ENCODE data around the gene NCKAP5L. TPM values are rescaled to one million over a fixed set of nuclear protein-coding genes. Genes with fewer than 3 reads are reported as not detected.

Gene NCKAP5L
- total and polyA plus RNA-seq, 9 of the 15 experiments (the other 6 are each of a cell fraction or from before 2014, with no cell fraction given), result 0.01 to 14.4 (median 3.7) TPM

DNA sequence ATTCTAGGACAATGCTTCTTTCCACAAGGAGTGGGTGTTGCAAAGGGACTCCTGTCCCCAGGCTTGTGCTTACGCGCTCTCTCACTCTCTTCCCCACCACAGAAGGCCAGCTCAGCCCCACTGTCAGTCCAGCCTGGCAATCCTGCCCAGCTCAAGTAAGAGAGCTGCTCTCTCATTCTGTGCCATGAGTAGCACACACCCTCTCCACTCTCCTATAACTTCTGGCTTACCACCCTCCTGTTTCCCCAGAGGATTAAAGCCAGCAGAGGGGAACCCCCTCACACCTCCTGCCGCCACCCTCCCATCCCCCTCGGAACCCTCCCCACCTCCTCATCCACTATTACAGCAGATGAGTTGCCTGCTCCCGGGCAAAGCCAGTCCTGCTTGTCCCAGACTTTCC, 17.1 kb downstream of the NCKAP5L start:
- Histone ChIP-seq H3K9me1 (ENCODE audit: control insufficient read depth, insufficient read depth, low read length) (no peaks in the 10 kb centered on the region), H3K4me2 (ENCODE audit: insufficient read depth, low read length) (no peak overlapping the region), H3K9me3 (replicated peaks; ENCODE audit: control insufficient read depth, insufficient read depth, low read depth, low read length) (no peaks in the 10 kb centered on the region), H3K27me3 (ENCODE audit: control insufficient read depth in 2 of 2, insufficient read depth in 2 of 2, low read length in 2 of 2) (no peaks in the 10 kb centered on the region), H3K36me3 (ENCODE audit: control insufficient read depth, insufficient read depth, low read length) (peaks cover 2% of the 10 kb centered on the region; the same call in 2 of the 3 replicates), H3K4me1 (replicated peaks in 1 of 2; ENCODE audit: control insufficient read depth in 2 of 2, insufficient read depth in 2 of 2, low read length in 2 of 2) (peaks cover 2 to 8% of the 10 kb centered on the region in 2 experiments; a peak in 2 of 5 replicates), H3K9ac (ENCODE audit: insufficient read depth in 1 of 2, low read depth in 2 of 2, low read length in 2 of 2) (peak overlapping the region in 1 of 2 experiments; percentile 55; a peak in 1 of 4 replicates), H3K79me2 (ENCODE audit: control insufficient read depth, insufficient read depth, low read length) (no peaks in the 10 kb centered on the region), H2AFZ (ENCODE audit: low read depth, low read length) (no peak overlapping the region), H3K27ac (ENCODE audit: extremely low read depth, low read depth, low read length) (no peak overlapping the region), H3K4me3 (no peak overlapping the region), H4K20me1 (replicated peaks; ENCODE audit: control insufficient read depth, insufficient read depth, low read length) (peaks cover under 1% of the 10 kb centered on the region; the same call in 1 of the 2 replicates)
- CTCF ChIA-PET (ENCODE audit: low intra/inter-chr PET ratio), result no interaction called here
- BruUV-seq (replicated peaks), result no TSS peak
- FAIRE-seq (no peak), ATAC-seq (peak; percentile 31; the same call in 2 of the 3 replicates), DNase-seq (ENCODE audit: extremely low read depth in 1 of 4, low spot score in 3 of 4) (no peak)
- 78% methylated on average over 3 of the region's 5 CpGs for WGBS (ENCODE audit: insufficient coverage, low coverage, missing lambda C conversion rate)
- intact Hi-C loops (cut with micrococcal nuclease) (no loop called here), in situ Hi-C loops (cut with MboI) (no loop called here)
- POLR2A ChIA-PET, result interaction anchor here (0.6 to 1.7 kb wide), 6 partner anchors 9 to 495 kb away, joined by 3 to 9 read pairs (median 4); partner anchors contain the start of gene TMBIM6
- TF ChIP-seq ZNF785 (CRISPR knock-in tag; IDR thresholded peaks at IDR 0.05), result no peak
- no peak for TF ChIP-seq ARID3A (IDR thresholded peaks at IDR 0.05; ENCODE audit: borderline replicate concordance, low read depth, low read length)
- TF ChIP-seq PHTF2 (CRISPR knock-in tag; IDR thresholded peaks at IDR 0.05), result no peak
- TF ChIP-seq KDM2B (CRISPR knock-in tag; IDR thresholded peaks at IDR 0.05), result no peak

Data from K562 (cell line).